ENCODE results near the gene TMCO4. TPM values are rescaled to one million over a fixed set of nuclear protein-coding genes. Genes with fewer than 3 reads are reported as not detected.
"Not testable (repeated sequence)": the region's sequence is repeated elsewhere in the genome, so short reads cannot be mapped to it uniquely, and the experiment has no call there.

Gene TMCO4
- total and polyA plus RNA-seq, 5 donors from 2014 or later = 10.9 to 18.7 (median 14.1) TPM

DNA sequence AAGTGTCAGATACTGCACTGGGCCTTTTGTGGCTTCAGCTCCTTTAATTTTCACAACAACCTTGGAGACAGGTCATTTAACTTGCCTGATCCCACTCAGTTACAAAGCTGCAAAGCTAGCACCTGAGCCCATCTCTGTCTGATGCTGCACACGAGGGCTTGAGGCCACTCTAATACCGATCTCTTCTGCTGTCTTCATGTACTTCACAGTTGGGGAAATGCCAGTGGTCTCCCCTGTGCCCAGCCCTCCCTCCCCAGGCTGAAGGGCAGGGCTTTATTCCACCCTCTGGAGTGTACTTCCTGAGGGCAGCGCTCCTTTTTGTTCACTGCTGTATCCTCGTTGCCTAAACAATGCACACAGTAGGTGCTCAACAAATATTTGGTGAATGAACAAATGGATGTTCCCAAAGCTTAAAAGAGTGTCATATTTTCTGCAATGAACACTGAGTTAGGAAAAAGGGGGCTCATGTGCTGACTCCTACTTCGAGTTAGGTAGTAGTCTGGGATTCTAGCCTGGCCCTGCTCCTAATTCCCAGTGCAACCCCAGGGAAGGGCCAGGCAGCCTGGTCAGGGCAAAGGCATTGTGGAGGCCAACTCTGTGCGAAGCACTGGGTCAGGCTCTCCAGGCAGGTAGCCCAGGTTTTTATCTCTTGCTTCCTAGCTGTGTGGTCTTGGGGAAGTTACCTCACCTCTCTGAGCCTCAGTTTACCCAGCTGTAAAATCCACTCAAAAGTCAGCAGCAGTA is 1.1 kb downstream of the TMCO4 start:
- Mint-ChIP-seq H3K27ac (peak overlapping the region; percentile 92 to 93 (median 93)), H3K4me1 (peaks cover 0 to 51% (median 24%) of the 10 kb centered on the region in 4 donors), H3K4me3 (peak overlapping the region; percentile 78 to 87 (median 85)), H3K36me3 (peaks cover 21% of the 10 kb centered on the region), H3K9me3 (no peaks in the 10 kb centered on the region), H3K27me3 (peaks cover 6% of the 10 kb centered on the region)
- ATAC-seq (ENCODE audit: low read depth in 2 of 2) (no peak), DNase-seq (no peak)
- Histone ChIP-seq H3K9me3 (ENCODE audit: control insufficient read depth in 2 of 2, low read length in 2 of 2) (no peaks in the 10 kb centered on the region), H3K27me3 (ENCODE audit: control insufficient read depth, insufficient read depth, low read length) (no peaks in the 10 kb centered on the region), H3K36me3 (ENCODE audit: control insufficient read depth, insufficient read depth, low read length) (no peaks in the 10 kb centered on the region), H3K4me3 (ENCODE audit: low read depth, low read length) (peak overlapping the region; percentile 41), H3K4me1 (ENCODE audit: control insufficient read depth, insufficient read depth, low read length, poor library complexity, severe bottlenecking) (peaks cover 22% of the 10 kb centered on the region), H3K27ac (ENCODE audit: insufficient read depth, low read length, poor library complexity, severe bottlenecking) (peak overlapping the region; percentile 81)

DNA sequence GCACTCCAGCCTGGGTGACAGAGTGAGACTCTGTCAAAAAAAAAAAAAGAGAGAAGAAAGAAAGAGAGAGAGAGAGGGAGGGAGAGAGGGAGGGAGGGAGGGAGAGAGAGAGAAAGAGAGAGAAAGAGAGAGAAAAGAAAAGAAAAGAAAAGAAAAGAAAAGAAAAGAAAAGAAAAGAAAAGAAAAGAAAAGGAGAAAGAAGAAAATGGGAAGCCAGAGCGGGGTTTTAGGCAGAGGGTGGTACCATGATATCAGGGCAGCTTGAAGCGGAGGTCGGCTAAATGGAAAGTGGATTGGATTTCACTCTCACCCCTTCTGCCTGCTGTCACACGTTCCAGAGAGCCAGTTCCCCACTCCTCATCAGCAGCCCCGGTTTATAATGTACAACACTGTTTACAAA is 1.9 kb downstream of the TMCO4 start:
- Mint-ChIP-seq H3K4me1 (peaks cover 0 to 56% (median 29%) of the 10 kb centered on the region in 4 donors), H3K27ac (peak overlapping the region; percentile 92 to 93 (median 93)), H3K27me3 (peaks cover 5% of the 10 kb centered on the region), H3K9me3 (no peaks in the 10 kb centered on the region), H3K36me3 (peaks cover 27% of the 10 kb centered on the region), H3K4me3 (peak overlapping the region; percentile 51 to 85 (median 81))
- ATAC-seq (ENCODE audit: low read depth in 2 of 2) (no peak), DNase-seq (no peak)
- H3K9me3 ChIP-seq (ENCODE audit: control insufficient read depth in 2 of 2, low read length in 2 of 2) = no peaks in the 10 kb centered on the region
- H3K36me3 ChIP-seq (ENCODE audit: control insufficient read depth, insufficient read depth, low read length) = no peaks in the 10 kb centered on the region
- peaks cover 22% of the 10 kb centered on the region for H3K4me1 ChIP-seq (ENCODE audit: control insufficient read depth, insufficient read depth, low read length, poor library complexity, severe bottlenecking)
- H3K27me3 ChIP-seq (ENCODE audit: control insufficient read depth, insufficient read depth, low read length) = no peaks in the 10 kb centered on the region
- no peak overlapping the region for H3K4me3 ChIP-seq (ENCODE audit: low read depth, low read length)
- no peak overlapping the region for H3K27ac ChIP-seq (ENCODE audit: insufficient read depth, low read length, poor library complexity, severe bottlenecking)

DNA sequence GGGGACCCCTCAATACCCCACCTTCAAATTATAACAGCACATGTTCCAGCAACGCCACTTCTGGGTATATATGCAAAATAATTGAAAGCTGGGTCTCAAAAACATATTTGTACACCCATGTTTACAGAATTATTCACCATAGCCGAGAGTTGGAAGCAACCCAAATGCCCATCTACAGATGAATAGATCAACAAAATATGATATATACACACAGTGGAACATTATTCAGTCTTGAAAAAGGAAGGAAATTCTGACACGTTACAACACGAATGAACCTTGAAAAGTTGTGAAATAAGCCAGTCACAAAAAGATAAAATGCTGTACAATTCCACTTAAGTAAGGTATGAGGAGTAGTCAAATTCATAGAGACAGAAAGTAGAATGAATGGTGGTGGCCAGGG is 5.1 kb downstream of the TMCO4 start:
- H3K4me1 ChIP-seq (ENCODE audit: control insufficient read depth, insufficient read depth, low read length, poor library complexity, severe bottlenecking) = peaks cover 28% of the 10 kb centered on the region
- H3K27ac Mint-ChIP-seq = peak overlapping the region in 1 of 3 donors; percentile 6
- peaks cover 48% of the 10 kb centered on the region for H3K36me3 Mint-ChIP-seq
- H3K4me1 Mint-ChIP-seq = peaks cover 9 to 58% (median 37%) of the 10 kb centered on the region in 4 donors
- DNase-seq (no peak), ATAC-seq (ENCODE audit: low read depth in 2 of 2) (no peak)
- peak overlapping the region in 1 of 4 donors; percentile 12 for H3K4me3 Mint-ChIP-seq
- peaks cover 0 to 6% (median 0%) of the 10 kb centered on the region in 7 donors for H3K9me3 Mint-ChIP-seq
- H3K27ac ChIP-seq (ENCODE audit: insufficient read depth, low read length, poor library complexity, severe bottlenecking) = no peak overlapping the region
- no peaks in the 10 kb centered on the region for H3K27me3 Mint-ChIP-seq
- peaks cover 5% of the 10 kb centered on the region for H3K36me3 ChIP-seq (ENCODE audit: control insufficient read depth, insufficient read depth, low read length)
- no peaks in the 10 kb centered on the region for H3K9me3 ChIP-seq (ENCODE audit: control insufficient read depth in 2 of 2, low read length in 2 of 2)
- no peaks in the 10 kb centered on the region for H3K27me3 ChIP-seq (ENCODE audit: control insufficient read depth, insufficient read depth, low read length)
- H3K4me3 ChIP-seq (ENCODE audit: low read depth, low read length) = no peak overlapping the region

DNA sequence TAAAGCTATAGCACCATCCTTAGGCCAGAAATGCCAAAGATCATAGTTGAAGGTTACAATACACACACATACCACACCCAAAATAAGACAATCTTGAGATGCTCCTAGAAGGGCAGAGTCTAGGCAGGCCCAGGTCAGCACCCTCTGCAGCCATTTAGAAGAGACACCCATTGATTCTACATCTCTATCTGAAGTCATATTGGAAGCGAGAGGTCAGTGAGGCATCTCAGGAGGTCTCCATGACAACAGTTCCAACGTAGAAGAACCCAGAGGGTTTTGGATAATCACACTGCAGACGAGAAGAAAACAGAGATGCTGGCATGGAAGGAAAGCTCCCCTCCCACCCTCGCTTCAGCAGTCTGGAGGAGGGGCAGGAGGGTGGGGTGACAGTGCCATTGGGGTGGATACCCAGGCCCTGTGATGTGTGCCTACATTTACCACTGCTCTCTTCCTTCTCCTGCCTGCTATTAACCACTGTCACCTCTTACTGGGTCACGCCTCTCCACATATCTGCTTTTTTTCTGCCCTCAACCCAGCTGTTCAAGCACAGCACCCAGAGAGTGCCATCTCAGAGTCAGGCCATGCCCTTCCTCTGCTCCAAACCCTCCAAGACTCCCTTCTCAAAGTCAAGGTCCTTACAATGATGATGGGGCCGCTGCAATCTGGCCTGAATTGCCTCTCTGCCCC is 6.2 kb downstream of the TMCO4 start:
- peaks cover 48% of the 10 kb centered on the region for H3K36me3 Mint-ChIP-seq
- peaks cover 0 to 6% (median 0%) of the 10 kb centered on the region in 7 donors for H3K9me3 Mint-ChIP-seq
- Histone ChIP-seq H3K27me3 (ENCODE audit: control insufficient read depth, insufficient read depth, low read length) (no peaks in the 10 kb centered on the region), H3K27ac (ENCODE audit: insufficient read depth, low read length, poor library complexity, severe bottlenecking) (no peak overlapping the region), H3K4me1 (ENCODE audit: control insufficient read depth, insufficient read depth, low read length, poor library complexity, severe bottlenecking) (peaks cover 17% of the 10 kb centered on the region), H3K36me3 (ENCODE audit: control insufficient read depth, insufficient read depth, low read length) (peaks cover 5% of the 10 kb centered on the region), H3K4me3 (ENCODE audit: low read depth, low read length) (no peak overlapping the region), H3K9me3 (ENCODE audit: control insufficient read depth in 2 of 2, low read length in 2 of 2) (no peaks in the 10 kb centered on the region)
- ATAC-seq (ENCODE audit: low read depth in 2 of 2) (no peak), DNase-seq (no peak)
- peak overlapping the region in 1 of 3 donors; percentile 67 for H3K27ac Mint-ChIP-seq
- no peaks in the 10 kb centered on the region for H3K27me3 Mint-ChIP-seq
- peaks cover 9 to 50% (median 31%) of the 10 kb centered on the region in 4 donors for H3K4me1 Mint-ChIP-seq
- peak overlapping the region in 1 of 4 donors; percentile 4 for H3K4me3 Mint-ChIP-seq

DNA sequence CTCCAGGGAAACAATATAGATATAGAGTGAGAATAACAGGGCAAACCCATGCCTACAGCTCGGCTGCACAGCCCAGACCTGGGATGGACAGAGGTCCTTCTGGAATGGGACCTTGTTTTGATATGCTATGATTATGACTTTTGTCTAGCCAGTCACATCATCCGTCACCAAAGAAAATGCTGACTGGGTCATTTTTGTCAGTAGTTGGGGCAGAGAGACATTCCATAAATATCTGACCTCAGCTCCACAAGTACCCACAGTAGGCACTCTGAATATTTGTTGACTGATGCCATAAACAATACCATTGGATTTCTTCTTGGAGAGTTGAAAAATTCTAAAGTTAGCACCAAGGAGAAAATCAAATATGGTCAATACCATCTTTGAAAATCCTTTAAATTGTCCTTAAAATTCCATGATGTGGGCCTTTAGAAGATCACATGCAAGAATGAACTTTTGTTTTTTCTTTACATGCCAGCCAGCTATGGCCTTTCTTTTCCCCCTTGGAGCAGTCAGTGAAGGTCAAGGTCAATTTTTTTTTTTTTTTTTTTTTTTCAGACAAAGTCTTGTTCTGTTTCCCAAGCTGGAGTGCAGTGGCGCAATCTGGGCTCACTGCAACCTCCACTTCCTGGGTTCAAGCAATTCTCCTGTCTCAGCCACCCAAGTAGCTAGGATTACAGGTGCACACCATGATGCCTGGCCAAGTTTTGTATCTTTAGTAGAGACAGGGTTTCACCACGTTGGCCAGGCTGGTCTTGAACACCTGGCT is 7.3 kb downstream of the TMCO4 start:
- Mint-ChIP-seq H3K27me3 (no peaks in the 10 kb centered on the region), H3K4me1 (peaks cover 9 to 42% (median 28%) of the 10 kb centered on the region in 4 donors), H3K9me3 (peaks cover 0 to 6% (median 0%) of the 10 kb centered on the region in 7 donors), H3K4me3 (peak overlapping the region in 1 of 4 donors; percentile 11), H3K36me3 (peaks cover 48% of the 10 kb centered on the region), H3K27ac (peak overlapping the region in 1 of 3 donors; percentile 12)
- Histone ChIP-seq H3K27me3 (ENCODE audit: control insufficient read depth, insufficient read depth, low read length) (no peaks in the 10 kb centered on the region), H3K4me1 (ENCODE audit: control insufficient read depth, insufficient read depth, low read length, poor library complexity, severe bottlenecking) (peaks cover 13% of the 10 kb centered on the region), H3K9me3 (ENCODE audit: control insufficient read depth in 2 of 2, low read length in 2 of 2) (no peaks in the 10 kb centered on the region), H3K4me3 (ENCODE audit: low read depth, low read length) (no peak overlapping the region), H3K36me3 (ENCODE audit: control insufficient read depth, insufficient read depth, low read length) (peaks cover 5% of the 10 kb centered on the region), H3K27ac (ENCODE audit: insufficient read depth, low read length, poor library complexity, severe bottlenecking) (no peak overlapping the region)
- DNase-seq (no peak), ATAC-seq (ENCODE audit: low read depth in 2 of 2) (no peak)

DNA sequence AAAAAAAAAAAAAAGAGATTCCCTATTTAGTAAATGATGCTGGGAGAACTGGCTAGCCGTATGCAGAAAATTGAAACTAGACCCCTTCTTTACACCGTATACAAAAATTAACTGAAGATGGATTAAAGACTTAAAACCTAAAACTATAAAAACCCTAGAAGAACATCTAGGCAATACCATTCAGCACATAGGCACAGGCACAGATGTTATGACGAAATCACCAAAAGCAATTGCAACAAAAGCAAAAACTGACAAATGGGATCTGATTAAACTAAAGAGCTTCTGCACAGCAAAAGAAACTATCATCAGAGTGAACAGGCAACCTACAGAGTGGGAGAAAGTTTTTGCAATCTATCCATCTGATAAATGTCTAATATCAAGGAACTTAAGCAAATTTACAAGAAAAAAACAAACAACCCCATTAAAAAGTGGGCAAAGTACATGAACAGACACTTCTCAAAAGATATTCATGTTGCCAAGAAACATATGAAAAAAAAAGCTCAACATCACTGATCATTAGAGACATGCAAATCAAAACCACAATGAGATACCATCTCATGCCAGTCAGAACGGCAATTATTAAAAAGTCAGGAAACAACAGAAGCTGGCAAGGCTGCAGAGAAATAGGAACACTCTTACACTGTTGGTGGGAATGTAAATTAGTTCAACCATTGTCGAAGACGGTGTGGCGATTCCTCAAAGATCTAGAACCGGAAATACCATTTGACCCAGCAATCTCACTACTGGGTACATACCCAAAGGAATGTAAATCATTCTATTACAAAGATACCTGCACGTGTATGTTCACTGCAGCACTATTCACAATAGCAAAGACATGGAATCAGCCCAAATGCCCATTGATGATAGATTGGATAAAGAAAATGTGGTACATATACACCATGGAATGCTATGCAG is 9.4 kb downstream of the TMCO4 start:
- not testable (repeated sequence) for H3K9me3 Mint-ChIP-seq; H3K27me3 ChIP-seq (ENCODE audit: control insufficient read depth, insufficient read depth, low read length); H3K27ac ChIP-seq (ENCODE audit: insufficient read depth, low read length, poor library complexity, severe bottlenecking); H3K9me3 ChIP-seq (ENCODE audit: control insufficient read depth in 2 of 2, low read length in 2 of 2); H3K27me3 Mint-ChIP-seq
- Mint-ChIP-seq H3K27ac (peak overlapping the region; percentile 41 to 72 (median 60)), H3K36me3 (peaks cover 51% of the 10 kb centered on the region), H3K4me3 (peak overlapping the region; percentile 5 to 55 (median 40)), H3K4me1 (peaks cover 9 to 35% (median 26%) of the 10 kb centered on the region in 4 donors)
- DNase-seq (peak in 2 of 3 donors; percentile 16 to 32), ATAC-seq (ENCODE audit: low read depth in 2 of 2) (peak in 1 of 2 donors; percentile 44)
- peaks cover 17% of the 10 kb centered on the region for H3K36me3 ChIP-seq (ENCODE audit: control insufficient read depth, insufficient read depth, low read length)
- H3K4me1 ChIP-seq (ENCODE audit: control insufficient read depth, insufficient read depth, low read length, poor library complexity, severe bottlenecking) = peaks cover 13% of the 10 kb centered on the region
- peak overlapping the region; percentile 37 for H3K4me3 ChIP-seq (ENCODE audit: low read depth, low read length)

Measured in CD4-positive, CD25-positive, alpha-beta regulatory T cell (primary cell).